ENCODE data around the gene INSYN2B. TPM values are rescaled to one million over a fixed set of nuclear protein-coding genes. Genes with fewer than 3 reads are reported as not detected.

INSYN2B gene
- total and polyA plus RNA-seq, 2 of the 8 experiments (the other 6 are each of a cell fraction or from before 2014, with no cell fraction given): not detected

DNA sequence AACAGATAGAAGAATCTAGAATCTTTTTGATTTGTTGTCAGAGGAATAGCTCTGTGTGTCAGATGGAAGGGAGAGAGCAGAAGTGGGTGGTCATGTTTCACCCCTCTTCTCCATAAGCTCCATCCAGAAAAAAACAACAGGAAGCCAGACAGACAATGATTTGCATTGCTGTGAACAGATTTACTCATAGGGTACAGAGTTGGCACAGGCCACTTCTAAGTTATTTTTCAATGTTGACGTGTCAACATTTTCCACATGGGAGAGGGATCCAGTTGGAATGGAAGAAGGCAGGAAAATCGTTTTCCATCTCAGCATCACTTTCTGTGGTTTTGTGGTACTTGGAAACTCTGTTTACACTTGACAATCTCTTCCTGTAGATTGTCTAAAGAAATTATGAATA is 86.7 kb downstream of the INSYN2B start:
- H3K23me2 ChIP-seq (ENCODE audit: low read depth, low read length): no peaks in the 10 kb centered on the region
- H3K18ac ChIP-seq (ENCODE audit: extremely low read depth, low read length): no peak overlapping the region
- no peak overlapping the region for H2AK5ac ChIP-seq (ENCODE audit: low read depth, low read length)
- 85% methylated on average over 2 of the region's 2 CpGs; no CpG with 5 or more reads in 1 of the 2 experiments for WGBS, 2 experiments (ENCODE audit: extremely low coverage in 1 of 2, insufficient coverage in 1 of 2, insufficient read length in 1 of 2, insufficient replicate concordance in 2 of 2, low coverage in 1 of 2, low lambda C conversion rate in 2 of 2, missing lambda C conversion rate in 1 of 2)
- H3K9ac ChIP-seq (replicated peaks in 1 of 4; ENCODE audit: extremely low read depth in 1 of 4, low read depth in 3 of 4, low read length in 3 of 4): no peak overlapping the region
- no peaks in the 10 kb centered on the region for H3K9me3 ChIP-seq (ENCODE audit: insufficient read depth in 2 of 2, low read depth in 1 of 2, low read length in 1 of 2)
- H3K79me2 ChIP-seq (ENCODE audit: control insufficient read depth in 1 of 2, insufficient read depth in 2 of 2, low read length in 2 of 2): no peaks in the 10 kb centered on the region
- H2BK20ac ChIP-seq (ENCODE audit: low read length): no peak overlapping the region
- no peak for DNase-seq (ENCODE audit: low read depth in 1 of 2, low spot score in 2 of 2)
- no peak overlapping the region for H3K4me2 ChIP-seq (ENCODE audit: insufficient read depth in 1 of 2, low read depth in 2 of 2, low read length in 2 of 2)
- no peak overlapping the region for H4K91ac ChIP-seq (replicated peaks; ENCODE audit: insufficient read length, low read length)
- no peak overlapping the region for H2BK15ac ChIP-seq (ENCODE audit: low read length)
- no peak overlapping the region for H2BK5ac ChIP-seq (ENCODE audit: low read depth, low read length)
- H3K56ac ChIP-seq (replicated peaks; ENCODE audit: insufficient read length, low read depth, low read length): no peak overlapping the region
- FAIRE-seq: no peak
- no peak overlapping the region for H3K23ac ChIP-seq (ENCODE audit: insufficient read length)
- ChIA-PET CTCF (ENCODE audit: partially characterized antibody) (interaction anchor here (0.7 kb wide), 1 partner anchor 552 kb away, joined by 4 read pairs; no protein-coding TSS in a partner anchor), POLR2A (ENCODE audit: partially characterized antibody) (no interaction called here)
- H3K4me1 ChIP-seq (replicated peaks in 1 of 4; ENCODE audit: control insufficient read depth in 3 of 4, insufficient read depth in 4 of 4, low read length in 3 of 4): no peaks in the 10 kb centered on the region
- H2BK120ac ChIP-seq (replicated peaks; ENCODE audit: low read depth, low read length): no peak overlapping the region
- no peak overlapping the region for H3K4ac ChIP-seq (replicated peaks; ENCODE audit: insufficient read length, low read depth, low read length)
- H3K4me3 ChIP-seq (ENCODE audit: extremely low read depth in 1 of 4, insufficient read depth in 2 of 4, low read depth in 3 of 4, low read length in 4 of 4): no peak overlapping the region
- H3K27ac ChIP-seq (ENCODE audit: low read depth, low read length): no peak overlapping the region
- no peaks in the 10 kb centered on the region for H3K27me3 ChIP-seq (replicated peaks in 1 of 4; ENCODE audit: control insufficient read depth in 3 of 4, extremely low read depth in 1 of 4, insufficient read depth in 3 of 4, low read length in 3 of 4)
- H2AFZ ChIP-seq (ENCODE audit: low read length): no peak overlapping the region
- H3K79me1 ChIP-seq (ENCODE audit: low read depth, low read length): no peaks in the 10 kb centered on the region
- no peak overlapping the region for H2BK12ac ChIP-seq (ENCODE audit: low read depth, low read length)
- no peaks in the 10 kb centered on the region for H4K20me1 ChIP-seq (replicated peaks in 1 of 2; ENCODE audit: control insufficient read depth in 1 of 2, insufficient read depth in 2 of 2, low read length in 2 of 2)
- no peak overlapping the region for H4K5ac ChIP-seq (ENCODE audit: insufficient read length, low read depth, low read length)
- no peak overlapping the region for H3K14ac ChIP-seq (ENCODE audit: insufficient read length)
- no peaks in the 10 kb centered on the region for H3K36me3 ChIP-seq (ENCODE audit: control insufficient read depth in 2 of 4, insufficient read depth in 4 of 4, low read length in 3 of 4)
- no peak overlapping the region for H4K8ac ChIP-seq (ENCODE audit: extremely low read depth, insufficient read depth, low read length)
- TF ChIP-seq SP4 (IDR thresholded peaks at IDR 0.05; ENCODE audit: low read length) (no peak), RAD21 (IDR thresholded peaks at IDR 0.05 in 1 of 2, conservative IDR thresholded peaks at IDR 0.05 in 1 of 2; ENCODE audit: low read depth in 2 of 2, low read length in 2 of 2) (no peak), CHD1 (IDR thresholded peaks at IDR 0.05; ENCODE audit: low read depth, low read length) (no peak), SIRT6 (IDR thresholded peaks at IDR 0.05; ENCODE audit: low read length) (no peak), RNF2 (IDR thresholded peaks at IDR 0.05; ENCODE audit: borderline replicate concordance, low read depth, low read length, missing control alignments, poor library complexity, severe bottlenecking) (no peak), RFX5 (IDR thresholded peaks at IDR 0.05; ENCODE audit: borderline replicate concordance, low read depth, low read length) (no peak), SP1 (IDR thresholded peaks at IDR 0.05; ENCODE audit: low read depth, low read length) (no peak), EZH2 (IDR thresholded peaks at IDR 0.05; ENCODE audit: low read depth, low read length, severe bottlenecking) (no peak), GTF2F1 (IDR thresholded peaks at IDR 0.05; ENCODE audit: borderline replicate concordance, low read depth, low read length) (no peak)
- TF ChIP-seq, protein P1, sequence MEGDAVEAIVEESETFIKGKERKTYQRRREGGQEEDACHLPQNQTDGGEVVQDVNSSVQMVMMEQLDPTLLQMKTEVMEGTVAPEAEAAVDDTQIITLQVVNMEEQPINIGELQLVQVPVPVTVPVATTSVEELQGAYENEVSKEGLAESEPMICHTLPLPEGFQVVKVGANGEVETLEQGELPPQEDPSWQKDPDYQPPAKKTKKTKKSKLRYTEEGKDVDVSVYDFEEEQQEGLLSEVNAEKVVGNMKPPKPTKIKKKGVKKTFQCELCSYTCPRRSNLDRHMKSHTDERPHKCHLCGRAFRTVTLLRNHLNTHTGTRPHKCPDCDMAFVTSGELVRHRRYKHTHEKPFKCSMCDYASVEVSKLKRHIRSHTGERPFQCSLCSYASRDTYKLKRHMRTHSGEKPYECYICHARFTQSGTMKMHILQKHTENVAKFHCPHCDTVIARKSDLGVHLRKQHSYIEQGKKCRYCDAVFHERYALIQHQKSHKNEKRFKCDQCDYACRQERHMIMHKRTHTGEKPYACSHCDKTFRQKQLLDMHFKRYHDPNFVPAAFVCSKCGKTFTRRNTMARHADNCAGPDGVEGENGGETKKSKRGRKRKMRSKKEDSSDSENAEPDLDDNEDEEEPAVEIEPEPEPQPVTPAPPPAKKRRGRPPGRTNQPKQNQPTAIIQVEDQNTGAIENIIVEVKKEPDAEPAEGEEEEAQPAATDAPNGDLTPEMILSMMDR (IDR thresholded peaks at IDR 0.05; ENCODE audit: control extremely low read depth in 1 of 3, insufficient read depth in 1 of 3, low read depth in 1 of 3, low read length in 3 of 3): no peak
- TF ChIP-seq, protein P2, sequence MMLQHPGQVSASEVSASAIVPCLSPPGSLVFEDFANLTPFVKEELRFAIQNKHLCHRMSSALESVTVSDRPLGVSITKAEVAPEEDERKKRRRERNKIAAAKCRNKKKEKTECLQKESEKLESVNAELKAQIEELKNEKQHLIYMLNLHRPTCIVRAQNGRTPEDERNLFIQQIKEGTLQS (IDR thresholded peaks at IDR 0.05; ENCODE audit: insufficient read depth, low read depth, low read length): no peak
